SU-DHL-6 (cell line): Measurements from ENCODE around the gene NKAPL.

Experiments
- H2AFZ ChIP-seq: fragments of 200-600 bp; sonication (generic); 2 replicates; pipeline ENCODE4 v1.6.1; 2014; ENCODE audit warnings: low read depth, mild to moderate bottlenecking, moderate library complexity, mixed read lengths, antibody characterized with exemption, low read length; ENCODE audit not compliant: severe bottlenecking
- H3F3A ChIP-seq: fragments of 200-600 bp; shearing (Covaris generic); 2 replicates; pipeline ENCODE4 v1.6.0; 2016; ENCODE audit warnings: antibody characterized with exemption, mild to moderate bottlenecking; ENCODE audit not compliant: insufficient read depth
- H3K27ac ChIP-seq: fragments of 200-600 bp; sonication (generic); 2 replicates; pipeline ENCODE4 v1.5.1; 2016; ENCODE audit warnings: low read depth, mild to moderate bottlenecking, low read length, moderate library complexity, mixed read lengths
- H3K27me3 ChIP-seq: fragments of 200-600 bp; sonication (generic), shearing (Covaris generic); 2 replicates; pipeline ENCODE4 v1.6.0; 2014; ENCODE audit warnings: mild to moderate bottlenecking, low read length
- H3K36me3 ChIP-seq: fragments of 200-600 bp; sonication (generic); 2 replicates; pipeline ENCODE4 v1.6.1; 2014; ENCODE audit warnings: mild to moderate bottlenecking, low read length, mixed read lengths
- H3K4me2 ChIP-seq: fragments of 300-600, 200-600 bp; shearing (Covaris generic), sonication (generic); 2 replicates; pipeline ENCODE4 v1.6.0; 2014; ENCODE audit warnings: low read length, low read depth, mild to moderate bottlenecking; ENCODE audit not compliant: poor library complexity, severe bottlenecking
- H3K4me3 ChIP-seq: fragments of 200-600 bp; sonication (generic); 2 replicates; pipeline ENCODE4 v1.5.1; 2014; ENCODE audit warnings: antibody characterized with exemption, low read length, mild to moderate bottlenecking, mixed read lengths; ENCODE audit not compliant: insufficient read depth, poor library complexity, severe bottlenecking
- H3K79me2 ChIP-seq: fragments of 200-600 bp; sonication (generic); 2 replicates; pipeline ENCODE4 v1.6.1; 2014; ENCODE audit warnings: mild to moderate bottlenecking, low read length, moderate library complexity; ENCODE audit not compliant: insufficient read depth
- H3K9ac ChIP-seq: fragments of 200-600 bp; sonication (generic); 2 replicates; pipeline ENCODE4 v1.7.0; 2014; ENCODE audit warnings: mild to moderate bottlenecking, low read length
- H3K9me2 ChIP-seq: fragments of 200-600 bp; sonication (generic); replicated peaks from 2 replicates; pipeline ENCODE4 v1.6.1; 2014; ENCODE audit warnings: low read length; ENCODE audit not compliant: insufficient read depth
- H3K9me3 ChIP-seq: fragments of 200-600 bp; sonication (generic); 2 replicates; pipeline ENCODE4 v1.6.1; 2014; ENCODE audit warnings: low read length, mixed read lengths; ENCODE audit not compliant: insufficient read depth
- H4K20me1 ChIP-seq: fragments of 200-600 bp; sonication (generic); 2 replicates; pipeline ENCODE4 v1.6.1; 2014; ENCODE audit warnings: low read depth, mild to moderate bottlenecking, antibody characterized with exemption, low read length, moderate library complexity, mixed read lengths
- CTCF ChIP-seq: fragments of 200-600 bp; sonication (generic); IDR thresholded peaks from one replicate; pipeline ENCODE4 v1.5.1; 2017; ENCODE audit warnings: antibody characterized with exemption, mild to moderate bottlenecking, low read length, moderate library complexity; ENCODE audit not compliant: insufficient read depth, poor library complexity, severe bottlenecking
- EZH2phosphoT487 ChIP-seq: fragments of 200-600 bp; sonication (generic), shearing (Covaris generic); conservative IDR thresholded peaks from 2 replicates; pipeline ENCODE4 v1.6.1; 2018; ENCODE audit warnings: mild to moderate bottlenecking, antibody characterized with exemption, low read length, moderate library complexity, mixed read lengths

NKAPL gene

GRCh38 chr6:28248916-28249315 is 10.2 kb upstream of the NKAPL start:
- Histone ChIP-seq H3K27ac (no peak overlapping the region), H3K9me2 (no peaks in the 10 kb centered on the region), H3K79me2 (peaks cover 19% of the 10 kb centered on the region), H3K4me3 (no peak overlapping the region), H3K4me2 (no peak overlapping the region), H2AFZ (no peak overlapping the region), H3F3A (no peaks in the 10 kb centered on the region), H4K20me1 (no peaks in the 10 kb centered on the region), H3K9me3 (no peaks in the 10 kb centered on the region), H3K9ac (no peak overlapping the region), H3K36me3 (peaks cover 22% of the 10 kb centered on the region), H3K27me3 (no peaks in the 10 kb centered on the region)
- TF ChIP-seq EZH2phosphoT487 (no peak), CTCF (no peak)

DNA sequence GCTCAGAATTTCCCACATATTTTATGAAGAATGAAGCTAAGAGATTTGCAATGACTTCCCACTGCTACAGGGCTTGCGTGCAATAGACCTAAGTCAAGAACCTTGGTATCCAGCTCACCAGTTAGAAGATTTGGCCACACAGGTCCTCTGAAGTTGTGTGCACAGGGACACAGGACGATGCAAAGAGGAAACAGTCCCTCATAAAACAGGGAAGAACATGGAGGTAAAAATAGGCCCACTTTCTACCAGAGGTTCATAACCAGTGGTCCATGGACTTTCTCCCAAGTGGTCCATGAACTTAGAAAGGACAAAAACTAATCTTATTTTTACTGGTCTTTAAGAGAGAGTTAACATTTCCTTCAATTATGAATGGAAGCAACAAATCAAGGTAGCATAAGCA is 8.3 kb upstream of the NKAPL start:
- H3K9me2 ChIP-seq: no peaks in the 10 kb centered on the region
- H4K20me1 ChIP-seq: no peaks in the 10 kb centered on the region
- no peaks in the 10 kb centered on the region for H3F3A ChIP-seq
- H2AFZ ChIP-seq: no peak overlapping the region
- H3K4me3 ChIP-seq: peak overlapping the region; percentile 95
- H3K27ac ChIP-seq: no peak overlapping the region
- TF ChIP-seq EZH2phosphoT487: no peak
- TF ChIP-seq CTCF: no peak
- H3K9me3 ChIP-seq: no peaks in the 10 kb centered on the region
- no peaks in the 10 kb centered on the region for H3K27me3 ChIP-seq
- H3K36me3 ChIP-seq: peaks cover 11% of the 10 kb centered on the region
- no peak overlapping the region; the same call in 1 of the 2 replicates for H3K9ac ChIP-seq
- peak overlapping the region; percentile 67 for H3K4me2 ChIP-seq
- peaks cover 19% of the 10 kb centered on the region for H3K79me2 ChIP-seq

- Histone ChIP-seq H3F3A (no peaks in the 10 kb centered on the region), H3K27me3 (no peaks in the 10 kb centered on the region), H4K20me1 (no peaks in the 10 kb centered on the region), H3K36me3 (peaks cover 7% of the 10 kb centered on the region; the same call in 1 of the 2 replicates), H3K27ac (peak overlapping the region; percentile 18), H3K4me2 (peak overlapping the region; percentile 67), H3K9ac (peak overlapping the region; percentile 77), H3K4me3 (peak overlapping the region; percentile 95), H3K9me3 (no peaks in the 10 kb centered on the region), H3K79me2 (peaks cover 19% of the 10 kb centered on the region), H3K9me2 (no peaks in the 10 kb centered on the region), H2AFZ (peak overlapping the region; percentile 89)
- TF ChIP-seq EZH2phosphoT487: no peak
- TF ChIP-seq CTCF: no peak
Measured at GRCh38 chr6:28251661-28252008, 7.5 kb upstream of the NKAPL start.
